Measurements from ENCODE around the gene GGT6. TPM values are rescaled to one million over a fixed set of nuclear protein-coding genes. Genes with fewer than 3 reads are reported as not detected.

Gene GGT6
- total RNA-seq, 1 donor from 2014 or later, result not detected

DNA sequence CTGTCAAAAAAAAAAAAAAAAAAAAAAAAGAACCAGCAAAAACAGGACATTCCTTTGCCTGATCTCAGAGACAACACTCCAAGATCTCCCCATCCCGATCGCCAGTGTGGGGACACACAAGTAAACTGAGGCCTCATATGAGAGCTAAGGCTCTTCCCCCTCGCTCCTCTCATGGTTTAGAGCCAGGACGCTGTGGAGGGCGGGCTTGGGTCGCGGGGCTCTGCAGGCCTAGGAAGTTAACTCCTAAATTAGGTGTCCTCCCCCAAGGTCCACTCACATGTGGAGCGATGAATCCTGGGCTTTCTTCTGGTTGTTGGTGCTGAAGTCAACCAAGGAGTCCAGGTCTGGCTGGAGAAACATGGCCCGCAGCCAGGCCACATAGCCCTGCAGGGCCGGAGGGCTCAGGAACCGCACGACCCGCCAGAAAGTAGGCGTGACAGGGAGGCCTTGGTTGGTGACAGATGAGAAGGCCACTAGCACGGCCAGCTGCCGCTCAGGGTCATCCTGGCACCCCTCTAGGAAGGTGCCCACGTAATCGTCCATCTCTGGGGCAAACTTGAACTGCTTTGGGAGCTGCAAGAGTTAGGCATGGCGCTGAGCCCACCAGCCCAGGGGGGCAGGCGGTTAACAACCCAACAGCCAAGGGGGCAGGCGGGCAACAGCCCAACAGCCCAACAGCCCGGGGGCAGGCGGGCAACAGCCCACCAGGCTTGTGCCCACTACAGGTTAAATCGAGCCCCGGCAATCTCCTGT lies 10.4 kb downstream of the GGT6 start:
- H3K27me3 ChIP-seq (ENCODE audit: low read depth), result no peaks in the 10 kb centered on the region
- no peak overlapping the region for H3K27ac ChIP-seq (replicated peaks)
- intact Hi-C loops (cut with micrococcal nuclease), result no loop called here
- TF ChIP-seq, protein P1, sequence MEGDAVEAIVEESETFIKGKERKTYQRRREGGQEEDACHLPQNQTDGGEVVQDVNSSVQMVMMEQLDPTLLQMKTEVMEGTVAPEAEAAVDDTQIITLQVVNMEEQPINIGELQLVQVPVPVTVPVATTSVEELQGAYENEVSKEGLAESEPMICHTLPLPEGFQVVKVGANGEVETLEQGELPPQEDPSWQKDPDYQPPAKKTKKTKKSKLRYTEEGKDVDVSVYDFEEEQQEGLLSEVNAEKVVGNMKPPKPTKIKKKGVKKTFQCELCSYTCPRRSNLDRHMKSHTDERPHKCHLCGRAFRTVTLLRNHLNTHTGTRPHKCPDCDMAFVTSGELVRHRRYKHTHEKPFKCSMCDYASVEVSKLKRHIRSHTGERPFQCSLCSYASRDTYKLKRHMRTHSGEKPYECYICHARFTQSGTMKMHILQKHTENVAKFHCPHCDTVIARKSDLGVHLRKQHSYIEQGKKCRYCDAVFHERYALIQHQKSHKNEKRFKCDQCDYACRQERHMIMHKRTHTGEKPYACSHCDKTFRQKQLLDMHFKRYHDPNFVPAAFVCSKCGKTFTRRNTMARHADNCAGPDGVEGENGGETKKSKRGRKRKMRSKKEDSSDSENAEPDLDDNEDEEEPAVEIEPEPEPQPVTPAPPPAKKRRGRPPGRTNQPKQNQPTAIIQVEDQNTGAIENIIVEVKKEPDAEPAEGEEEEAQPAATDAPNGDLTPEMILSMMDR (IDR thresholded peaks at IDR 0.05; ENCODE audit: borderline replicate concordance), result no peak
- H3K36me3 ChIP-seq, result peaks cover 86% of the 10 kb centered on the region
- DNase-seq, result no peak
- H3K9me3 ChIP-seq (replicated peaks), result no peaks in the 10 kb centered on the region
- peaks cover 12% of the 10 kb centered on the region for H3K4me1 ChIP-seq
- H3K4me3 ChIP-seq, result no peak overlapping the region

DNA sequence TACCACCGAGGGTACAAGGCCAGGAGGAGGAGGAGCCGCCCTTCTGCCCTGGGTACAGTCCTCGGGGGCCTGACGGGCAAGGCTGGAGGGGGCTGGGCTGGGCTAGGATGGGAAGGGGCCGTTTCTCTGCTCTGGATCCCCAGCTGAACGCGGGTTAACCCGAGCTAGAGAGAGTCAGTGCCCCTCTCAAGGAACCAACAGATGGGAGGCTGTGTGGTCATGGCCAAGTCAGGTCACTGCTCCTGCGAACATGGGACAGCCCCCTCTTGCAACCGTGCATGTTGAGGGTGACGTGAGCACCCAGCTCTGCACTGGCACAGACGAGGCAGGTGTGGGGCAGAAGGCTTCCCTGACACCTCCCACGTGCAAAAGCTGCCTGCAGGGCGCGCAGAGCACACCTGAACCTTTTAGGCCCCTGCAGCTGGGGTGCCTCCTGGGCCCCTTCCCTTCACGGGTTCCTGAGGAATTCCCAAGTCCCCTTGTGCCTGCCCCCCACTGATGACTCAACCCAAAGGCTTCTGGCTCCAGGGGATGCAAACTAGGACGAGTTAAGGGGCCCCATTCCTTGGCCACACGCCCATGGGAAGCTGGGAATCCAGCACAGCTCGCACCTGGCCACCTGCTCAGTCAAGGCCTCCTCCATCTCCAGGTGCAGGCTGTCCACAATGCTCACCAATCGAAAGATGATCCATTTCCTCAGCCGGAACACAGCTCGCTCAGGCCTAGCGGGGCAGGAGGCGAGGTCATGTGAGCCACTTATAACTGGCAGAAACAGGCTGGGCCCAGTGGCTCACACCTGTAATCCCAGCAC lies 11.5 kb downstream of the GGT6 start:
- DNase-seq, result no peak
- Histone ChIP-seq H3K4me3 (no peak overlapping the region), H3K36me3 (peaks cover 95% of the 10 kb centered on the region), H3K27ac (replicated peaks) (no peak overlapping the region), H3K27me3 (ENCODE audit: low read depth) (no peaks in the 10 kb centered on the region), H3K4me1 (peaks cover 2% of the 10 kb centered on the region), H3K9me3 (replicated peaks) (no peaks in the 10 kb centered on the region)
- intact Hi-C loops (cut with micrococcal nuclease), result no loop called here
- TF ChIP-seq, protein P1 (IDR thresholded peaks at IDR 0.05; ENCODE audit: borderline replicate concordance), result no peak

DNA sequence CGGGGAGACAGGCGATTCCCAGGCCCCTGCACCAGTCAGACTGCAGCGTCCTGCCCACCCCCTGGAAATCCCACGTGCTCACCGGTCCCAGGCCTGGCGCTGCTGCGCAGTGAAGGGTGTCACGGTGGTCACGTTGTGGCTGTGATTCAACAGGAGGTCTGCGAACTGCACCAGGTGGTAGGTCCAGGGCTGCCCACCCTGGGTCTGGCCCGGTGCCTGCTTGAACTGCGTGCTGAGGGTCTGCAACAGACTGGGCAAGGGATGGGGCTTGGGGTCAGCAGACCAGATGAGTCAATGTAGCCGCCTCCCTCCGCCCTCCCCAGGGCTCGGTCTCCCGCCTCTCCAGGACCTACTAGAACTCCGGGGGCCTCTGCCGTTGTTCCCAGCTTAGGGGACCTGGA lies 12.3 kb downstream of the GGT6 start:
- H3K27ac ChIP-seq (replicated peaks), result no peak overlapping the region
- no peak for DNase-seq
- no peaks in the 10 kb centered on the region for H3K27me3 ChIP-seq (ENCODE audit: low read depth)
- intact Hi-C loops (cut with micrococcal nuclease), result no loop called here
- H3K9me3 ChIP-seq (replicated peaks), result no peaks in the 10 kb centered on the region
- H3K4me1 ChIP-seq, result no peaks in the 10 kb centered on the region
- peaks cover 95% of the 10 kb centered on the region for H3K36me3 ChIP-seq
- TF ChIP-seq, protein P1 (IDR thresholded peaks at IDR 0.05; ENCODE audit: borderline replicate concordance), result no peak
- no peak overlapping the region for H3K4me3 ChIP-seq

DNA sequence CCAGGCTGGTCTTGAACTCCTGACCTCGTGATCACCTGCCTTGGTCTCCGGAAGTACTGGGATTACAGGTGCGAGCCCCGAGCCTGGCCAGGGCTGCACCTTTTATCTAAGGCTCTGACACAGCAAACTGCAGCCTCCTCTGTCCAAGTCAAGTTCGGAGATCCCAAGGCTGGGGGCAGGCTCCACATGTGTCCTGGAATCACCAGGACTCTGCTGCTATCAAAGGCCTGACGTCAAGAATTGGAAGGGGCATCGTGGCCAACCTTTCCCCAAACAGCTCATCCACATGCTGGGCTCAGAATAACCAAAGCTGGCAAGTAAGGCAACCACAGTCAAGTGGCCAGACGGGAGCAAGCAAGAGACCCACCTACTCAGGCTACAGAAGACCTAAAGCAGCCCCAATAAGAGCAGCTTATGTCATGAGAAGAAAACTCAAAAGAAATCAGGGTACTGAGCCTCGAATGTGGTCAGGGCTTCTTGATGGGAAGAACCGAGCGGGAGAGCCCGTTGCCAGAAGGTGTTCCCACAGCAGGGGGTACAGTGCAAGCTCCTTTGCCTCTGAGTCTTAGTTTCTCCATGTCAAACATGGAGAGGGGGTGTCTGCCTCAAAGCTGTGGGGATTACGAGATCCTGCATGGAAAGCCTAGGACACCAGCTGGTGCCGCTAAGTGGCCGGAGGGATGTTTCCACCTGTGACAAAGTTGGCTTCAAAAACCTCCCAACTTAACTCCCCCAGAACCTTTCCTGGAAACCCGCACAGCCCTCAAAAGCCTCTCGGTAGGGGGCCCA lies 13.1 kb downstream of the GGT6 start:
- DNase-seq, result no peak
- Histone ChIP-seq H3K4me1 (no peaks in the 10 kb centered on the region), H3K4me3 (no peak overlapping the region), H3K9me3 (replicated peaks) (no peaks in the 10 kb centered on the region), H3K27me3 (ENCODE audit: low read depth) (no peaks in the 10 kb centered on the region), H3K27ac (replicated peaks) (no peak overlapping the region), H3K36me3 (peaks cover 95% of the 10 kb centered on the region)
- TF ChIP-seq, protein P1 (IDR thresholded peaks at IDR 0.05; ENCODE audit: borderline replicate concordance), result no peak
- intact Hi-C loops (cut with micrococcal nuclease), result no loop called here

DNA sequence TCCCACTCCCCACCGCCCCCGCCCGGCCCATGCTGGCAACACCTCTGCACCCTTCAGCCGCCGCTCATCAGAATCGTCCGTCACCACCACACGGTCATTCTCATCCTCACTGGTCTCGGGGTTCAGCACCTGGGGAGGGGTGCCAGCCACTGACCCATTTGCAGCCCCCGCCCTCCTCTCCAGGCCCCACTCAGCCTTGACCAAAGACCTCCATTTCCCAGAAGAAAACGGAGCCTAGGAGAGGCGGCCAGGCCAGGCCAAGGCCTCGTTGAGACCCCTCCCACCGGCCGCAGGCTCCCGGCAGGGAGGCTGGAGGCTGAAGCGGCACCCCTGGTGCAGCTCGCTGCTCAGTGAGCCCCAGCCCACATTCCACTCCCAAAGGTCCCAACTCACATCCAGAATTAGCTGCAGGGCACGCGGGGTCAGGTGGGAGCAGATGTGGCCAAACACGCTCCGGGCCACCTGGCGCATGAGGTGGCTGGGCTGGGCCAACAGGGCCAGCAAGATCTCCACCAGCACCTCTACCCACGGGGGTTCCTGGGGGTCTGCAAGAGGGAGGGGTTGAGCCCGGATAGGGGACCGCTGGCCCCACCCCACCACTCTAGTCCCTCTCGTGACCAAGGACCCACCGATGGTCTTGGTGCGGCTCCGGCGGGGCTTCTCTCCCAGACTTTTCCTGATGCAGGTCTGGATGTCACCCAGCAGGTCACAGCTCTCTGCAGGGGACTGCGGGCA lies 15.0 kb downstream of the GGT6 start:
- no peak overlapping the region for H3K27ac ChIP-seq (replicated peaks)
- no peaks in the 10 kb centered on the region for H3K27me3 ChIP-seq (ENCODE audit: low read depth)
- peaks cover 87% of the 10 kb centered on the region for H3K36me3 ChIP-seq
- no peak for DNase-seq
- H3K9me3 ChIP-seq (replicated peaks), result no peaks in the 10 kb centered on the region
- no peak overlapping the region for H3K4me3 ChIP-seq
- intact Hi-C loops (cut with micrococcal nuclease), result no loop called here
- H3K4me1 ChIP-seq, result peaks cover 19% of the 10 kb centered on the region
- TF ChIP-seq, protein P1 (IDR thresholded peaks at IDR 0.05; ENCODE audit: borderline replicate concordance), result no peak

All from left ventricle myocardium inferior (tissue), 1 donor.